ENCODE measurements around the gene KCTD10.
"Not testable (repeated sequence)": the region's sequence is repeated elsewhere in the genome, so short reads cannot be mapped to it uniquely, and the experiment has no call there.

The KCTD10 gene

GRCh38 chr12:109435428-109436187, 41.5 kb downstream of the KCTD10 start:
- peaks cover 11% of the 10 kb centered on the region for H3K4me1 ChIP-seq (ENCODE audit: control insufficient read depth, insufficient read depth, low read length, poor library complexity, severe bottlenecking)
- 85 to 86% methylated on average over 14 to 16 of the region's 17 CpGs for WGBS, 2 experiments (ENCODE audit: insufficient coverage in 2 of 2)
- H3K4me3 ChIP-seq (ENCODE audit: extremely low read depth, insufficient read depth, low read length, poor library complexity, severe bottlenecking): no peak overlapping the region
- H3K27ac ChIP-seq (ENCODE audit: low read depth, low read length, severe bottlenecking): no peak overlapping the region
- no peaks in the 10 kb centered on the region for H3K36me3 ChIP-seq (ENCODE audit: control insufficient read depth, insufficient read depth, low read length)
- H3K9me3 ChIP-seq (ENCODE audit: control insufficient read depth, low read length): no peaks in the 10 kb centered on the region

- no peak overlapping the region for H3K4me3 ChIP-seq (ENCODE audit: extremely low read depth, insufficient read depth, low read length, poor library complexity, severe bottlenecking)
- 75 to 89% methylated on average over 4 to 6 of the region's 7 CpGs for WGBS, 2 experiments (ENCODE audit: insufficient coverage in 2 of 2)
- H3K9me3 ChIP-seq (ENCODE audit: control insufficient read depth, low read length): no peaks in the 10 kb centered on the region
- H3K4me1 ChIP-seq (ENCODE audit: control insufficient read depth, insufficient read depth, low read length, poor library complexity, severe bottlenecking): peaks cover 11% of the 10 kb centered on the region
- no peaks in the 10 kb centered on the region for H3K36me3 ChIP-seq (ENCODE audit: control insufficient read depth, insufficient read depth, low read length)
- H3K27ac ChIP-seq (ENCODE audit: low read depth, low read length, severe bottlenecking): no peak overlapping the region
These were observed 42.5 kb downstream of the KCTD10 start for GRCh38 chr12:109434582-109434981.

- Histone ChIP-seq H3K4me1 (ENCODE audit: control insufficient read depth, insufficient read depth, low read length, poor library complexity, severe bottlenecking) (peaks cover 11% of the 10 kb centered on the region), H3K36me3 (ENCODE audit: control insufficient read depth, insufficient read depth, low read length) (no peaks in the 10 kb centered on the region), H3K27ac (ENCODE audit: low read depth, low read length, severe bottlenecking) (no peak overlapping the region), H3K4me3 (ENCODE audit: extremely low read depth, insufficient read depth, low read length, poor library complexity, severe bottlenecking) (no peak overlapping the region), H3K9me3 (ENCODE audit: control insufficient read depth, low read length) (no peaks in the 10 kb centered on the region)
- 78 to 89% methylated on average over 3 to 4 of the region's 4 CpGs for WGBS, 2 experiments (ENCODE audit: insufficient coverage in 2 of 2)
These were observed 43.5 kb downstream of the KCTD10 start for GRCh38 chr12:109433618-109434017.

- no peak overlapping the region for H3K4me3 ChIP-seq (ENCODE audit: extremely low read depth, insufficient read depth, low read length, poor library complexity, severe bottlenecking)
- no peak overlapping the region for H3K27ac ChIP-seq (ENCODE audit: low read depth, low read length, severe bottlenecking)
- peaks cover 11% of the 10 kb centered on the region for H3K4me1 ChIP-seq (ENCODE audit: control insufficient read depth, insufficient read depth, low read length, poor library complexity, severe bottlenecking)
- H3K9me3 ChIP-seq (ENCODE audit: control insufficient read depth, low read length): no peaks in the 10 kb centered on the region
- no peaks in the 10 kb centered on the region for H3K36me3 ChIP-seq (ENCODE audit: control insufficient read depth, insufficient read depth, low read length)
- 56 to 64% methylated on average over 12 of the region's 14 CpGs for WGBS, 2 experiments (ENCODE audit: insufficient coverage in 2 of 2)
These were observed 44.2 kb downstream of the KCTD10 start for GRCh38 chr12:109432842-109433304.

GRCh38 chr12:109432431-109432830, 44.7 kb downstream of the KCTD10 start:
- H3K36me3 ChIP-seq (ENCODE audit: control insufficient read depth, insufficient read depth, low read length): no peaks in the 10 kb centered on the region
- WGBS, 2 experiments (ENCODE audit: insufficient coverage in 2 of 2): 63 to 80% methylated on average over 1 of the region's 6 CpGs
- no peaks in the 10 kb centered on the region for H3K9me3 ChIP-seq (ENCODE audit: control insufficient read depth, low read length)
- peaks cover 11% of the 10 kb centered on the region for H3K4me1 ChIP-seq (ENCODE audit: control insufficient read depth, insufficient read depth, low read length, poor library complexity, severe bottlenecking)
- H3K27ac ChIP-seq (ENCODE audit: low read depth, low read length, severe bottlenecking): no peak overlapping the region
- H3K4me3 ChIP-seq (ENCODE audit: extremely low read depth, insufficient read depth, low read length, poor library complexity, severe bottlenecking): no peak overlapping the region

GRCh38 chr12:109430244-109430643, 46.9 kb downstream of the KCTD10 start:
- Histone ChIP-seq H3K4me3 (ENCODE audit: extremely low read depth, insufficient read depth, low read length, poor library complexity, severe bottlenecking) (no peak overlapping the region), H3K36me3 (ENCODE audit: control insufficient read depth, insufficient read depth, low read length) (no peaks in the 10 kb centered on the region)
- 91 to 100% methylated on average over 3 to 5 of the region's 6 CpGs for WGBS, 2 experiments (ENCODE audit: insufficient coverage in 2 of 2)

GRCh38 chr12:109428804-109429203, 48.3 kb downstream of the KCTD10 start:
- H3K4me3 ChIP-seq (ENCODE audit: extremely low read depth, insufficient read depth, low read length, poor library complexity, severe bottlenecking); H3K9me3 ChIP-seq (ENCODE audit: control insufficient read depth, low read length); H3K27ac ChIP-seq (ENCODE audit: low read depth, low read length, severe bottlenecking); H3K4me1 ChIP-seq (ENCODE audit: control insufficient read depth, insufficient read depth, low read length, poor library complexity, severe bottlenecking); H3K36me3 ChIP-seq (ENCODE audit: control insufficient read depth, insufficient read depth, low read length): not testable (repeated sequence)
- WGBS, 2 experiments (ENCODE audit: insufficient coverage in 2 of 2): 91 to 92% methylated on average over 3 of the region's 3 CpGs

More at GRCh38 chr12:109430244-109430643, 46.9 kb downstream of the KCTD10 start:
- H3K9me3 ChIP-seq (ENCODE audit: control insufficient read depth, low read length): no peaks in the 10 kb centered on the region
- H3K4me1 ChIP-seq (ENCODE audit: control insufficient read depth, insufficient read depth, low read length, poor library complexity, severe bottlenecking): no peaks in the 10 kb centered on the region
- no peak overlapping the region for H3K27ac ChIP-seq (ENCODE audit: low read depth, low read length, severe bottlenecking)

- no peaks in the 10 kb centered on the region for H3K4me1 ChIP-seq (ENCODE audit: control insufficient read depth, insufficient read depth, low read length, poor library complexity, severe bottlenecking)
- H3K27ac ChIP-seq (ENCODE audit: low read depth, low read length, severe bottlenecking): no peak overlapping the region
- H3K9me3 ChIP-seq (ENCODE audit: control insufficient read depth, low read length): no peaks in the 10 kb centered on the region
- 22% methylated on average over 5 to 6 of the region's 8 CpGs for WGBS, 2 experiments (ENCODE audit: insufficient coverage in 2 of 2)
- no peak overlapping the region for H3K4me3 ChIP-seq (ENCODE audit: extremely low read depth, insufficient read depth, low read length, poor library complexity, severe bottlenecking)
- no peaks in the 10 kb centered on the region for H3K36me3 ChIP-seq (ENCODE audit: control insufficient read depth, insufficient read depth, low read length)
These were observed 49.0 kb downstream of the KCTD10 start for GRCh38 chr12:109428037-109428629.

GRCh38 chr12:109423392-109423791, 53.7 kb downstream of the KCTD10 start:
- Histone ChIP-seq H3K4me3 (ENCODE audit: extremely low read depth, insufficient read depth, low read length, poor library complexity, severe bottlenecking) (no peak overlapping the region), H3K9me3 (ENCODE audit: control insufficient read depth, low read length) (no peaks in the 10 kb centered on the region), H3K4me1 (ENCODE audit: control insufficient read depth, insufficient read depth, low read length, poor library complexity, severe bottlenecking) (no peaks in the 10 kb centered on the region), H3K27ac (ENCODE audit: low read depth, low read length, severe bottlenecking) (no peak overlapping the region), H3K36me3 (ENCODE audit: control insufficient read depth, insufficient read depth, low read length) (no peaks in the 10 kb centered on the region)
- 83 to 100% methylated on average over 1 to 2 of the region's 9 CpGs for WGBS, 2 experiments (ENCODE audit: insufficient coverage in 2 of 2)

GRCh38 chr12:109422251-109422650, 54.8 kb downstream of the KCTD10 start:
- no peaks in the 10 kb centered on the region for H3K9me3 ChIP-seq (ENCODE audit: control insufficient read depth, low read length)
- H3K27ac ChIP-seq (ENCODE audit: low read depth, low read length, severe bottlenecking): no peak overlapping the region
- 79 to 83% methylated on average over 7 to 8 of the region's 10 CpGs for WGBS, 2 experiments (ENCODE audit: insufficient coverage in 2 of 2)

More at GRCh38 chr12:109422251-109422650, 54.8 kb downstream of the KCTD10 start:
- no peaks in the 10 kb centered on the region for H3K4me1 ChIP-seq (ENCODE audit: control insufficient read depth, insufficient read depth, low read length, poor library complexity, severe bottlenecking)
- H3K36me3 ChIP-seq (ENCODE audit: control insufficient read depth, insufficient read depth, low read length): no peaks in the 10 kb centered on the region
- no peak overlapping the region for H3K4me3 ChIP-seq (ENCODE audit: extremely low read depth, insufficient read depth, low read length, poor library complexity, severe bottlenecking)
